ENCODE data around the gene AMMECR1. TPM values are rescaled to one million over a fixed set of nuclear protein-coding genes. Genes with fewer than 3 reads are reported as not detected.
"Not testable (repeated sequence)": the region's sequence is repeated elsewhere in the genome, so short reads cannot be mapped to it uniquely, and the experiment has no call there.

Gene AMMECR1
- 1 to 10 TPM; 6.2 to 8.1 (median 7.6) TPM for polyA plus RNA-seq

- peaks cover 19 to 40% of the 10 kb centered on the region in 2 donors for H3K4me1 Mint-ChIP-seq
- peaks cover 2 to 6% (median 3%) of the 10 kb centered on the region in 3 donors for H3K27me3 Mint-ChIP-seq (ENCODE audit: low read depth in 3 of 3)
These were observed at the start of gene AMMECR1 for GRCh38 chrX:110317820-110318663. Gene AMMECR1 (minus strand): TSS chrX:110318085. CDS start chrX:110318071, 14 bp downstream.

DNA sequence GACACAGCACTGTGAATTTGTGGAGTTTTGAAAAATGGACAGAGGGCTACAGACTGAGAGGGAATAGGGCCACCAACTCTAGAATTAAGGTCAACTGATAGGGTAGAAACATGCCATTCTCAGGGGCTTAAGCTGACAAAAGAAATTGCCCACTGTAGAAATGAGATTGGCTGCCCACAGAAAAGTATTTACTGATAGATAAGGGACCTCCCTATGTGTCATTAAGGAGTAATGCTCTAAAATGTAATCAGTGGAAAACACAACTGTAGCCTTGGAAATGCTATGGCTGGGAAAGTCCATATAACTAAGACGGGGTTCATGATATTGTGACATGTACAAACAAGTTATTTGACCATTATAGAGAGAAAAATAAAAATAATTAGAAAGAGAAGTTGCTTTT is 45.4 kb upstream of the AMMECR1 start:
- Mint-ChIP-seq H3K9me3 (no peaks in the 10 kb centered on the region), H3K36me3 (peaks cover 0 to 6% (median 0%) of the 10 kb centered on the region in 3 donors), H3K27me3 (ENCODE audit: low read depth in 3 of 3) (peaks cover 0 to 2% (median 0%) of the 10 kb centered on the region in 3 donors), H3K27ac (no peak overlapping the region), H3K4me3 (no peak overlapping the region), H3K4me1 (no peaks in the 10 kb centered on the region)
- DNase-seq, result no peak

More at GRCh38 chrX:110317820-110318663, at the start of gene AMMECR1:
- no peaks in the 10 kb centered on the region for H3K36me3 Mint-ChIP-seq
- no peaks in the 10 kb centered on the region for H3K9me3 Mint-ChIP-seq
- peak; percentile 82 to 83 (median 82) for DNase-seq
- H3K27ac Mint-ChIP-seq, result peak within 1 kb of the TSS; percentile 77 to 93 (median 90)
- H3K4me3 Mint-ChIP-seq, result peak within 1 kb of the TSS; percentile 85 to 94 (median 91)

DNA sequence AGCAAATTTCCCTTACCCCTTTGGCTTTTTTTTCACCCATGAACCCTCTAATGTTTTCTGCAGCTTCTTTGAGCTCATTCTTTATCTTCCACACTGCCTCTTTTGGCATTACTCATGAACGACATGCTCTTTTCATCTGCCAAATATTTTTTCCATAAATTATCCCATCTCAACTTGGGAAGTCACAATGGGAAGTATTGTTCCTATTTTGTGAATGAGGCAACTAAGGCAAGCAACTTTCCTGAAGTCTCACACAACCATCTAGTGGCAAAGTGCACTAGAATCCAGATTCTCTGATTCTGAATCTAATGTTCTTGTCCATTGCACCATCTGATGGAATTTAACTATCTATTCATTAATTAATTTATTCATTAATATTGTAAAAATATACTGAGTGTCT is 41.4 kb upstream of the AMMECR1 start:
- no peaks in the 10 kb centered on the region for H3K4me1 Mint-ChIP-seq
- no peak overlapping the region for H3K27ac Mint-ChIP-seq
- no peak overlapping the region for H3K4me3 Mint-ChIP-seq
- no peak for DNase-seq
- H3K36me3 Mint-ChIP-seq, result no peaks in the 10 kb centered on the region
- peaks cover 0 to 6% (median 0%) of the 10 kb centered on the region in 3 donors for H3K27me3 Mint-ChIP-seq (ENCODE audit: low read depth in 3 of 3)
- no peaks in the 10 kb centered on the region for H3K9me3 Mint-ChIP-seq

- Mint-ChIP-seq H3K4me3 (no peak within 1 kb of the TSS), H3K27me3 (ENCODE audit: low read depth in 3 of 3) (peaks cover 0 to 8% (median 0%) of the 10 kb centered on the region in 3 donors), H3K9me3 (no peaks in the 10 kb centered on the region), H3K27ac (no peak within 1 kb of the TSS), H3K4me1 (no peaks in the 10 kb centered on the region), H3K36me3 (no peaks in the 10 kb centered on the region)
- DNase-seq, result no peak
These were observed 40.7 kb upstream of the AMMECR1 start, which contains the start of gene RTL9 for GRCh38 chrX:110358548-110358947. Gene RTL9 (plus strand): TSS chrX:110358848. CDS start chrX:110450618, 91,770 bp downstream.

DNA sequence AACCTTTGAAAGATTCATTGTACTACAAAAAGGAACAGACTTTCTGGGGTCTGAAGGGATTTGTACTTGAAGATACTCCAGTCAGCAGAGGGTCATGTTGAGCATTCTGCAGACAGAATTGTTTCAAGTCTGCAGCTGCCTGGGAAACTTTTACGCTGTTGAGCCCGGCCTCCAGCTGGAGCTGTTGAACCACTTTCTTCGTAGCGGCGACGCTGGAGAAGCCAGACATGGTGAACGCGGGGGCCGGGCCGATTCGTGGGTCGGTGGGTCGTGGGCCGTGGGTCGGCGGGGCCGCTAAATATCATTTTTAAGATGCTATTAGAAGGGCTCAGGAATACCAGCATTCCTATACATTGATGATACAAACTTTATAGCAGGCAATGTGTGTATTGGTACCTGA is 28.8 kb upstream of the AMMECR1 start:
- DNase-seq, result no peak
- Mint-ChIP-seq H3K27ac (no peak overlapping the region), H3K4me1 (no peaks in the 10 kb centered on the region), H3K4me3 (no peak overlapping the region), H3K9me3 (no peaks in the 10 kb centered on the region), H3K36me3 (no peaks in the 10 kb centered on the region), H3K27me3 (ENCODE audit: low read depth in 3 of 3) (peaks cover 0 to 5% (median 2%) of the 10 kb centered on the region in 3 donors)

- H3K27ac Mint-ChIP-seq, result no peak overlapping the region
- H3K36me3 Mint-ChIP-seq, result no peaks in the 10 kb centered on the region
- H3K4me3 Mint-ChIP-seq, result no peak overlapping the region
These were observed 23.5 kb upstream of the AMMECR1 start for GRCh38 chrX:110341189-110342035.

GRCh38 chrX:110338935-110339334 is 21.1 kb upstream of the AMMECR1 start:
- Mint-ChIP-seq H3K27ac (no peak overlapping the region), H3K9me3 (no peaks in the 10 kb centered on the region), H3K4me1 (no peaks in the 10 kb centered on the region), H3K27me3 (ENCODE audit: low read depth in 3 of 3) (peaks cover 0 to 8% (median 0%) of the 10 kb centered on the region in 3 donors), H3K36me3 (no peaks in the 10 kb centered on the region), H3K4me3 (no peak overlapping the region)
- no peak for DNase-seq

More at GRCh38 chrX:110341189-110342035, 23.5 kb upstream of the AMMECR1 start:
- H3K4me1 Mint-ChIP-seq, result no peaks in the 10 kb centered on the region
- peaks cover 0 to 2% (median 0%) of the 10 kb centered on the region in 3 donors for H3K27me3 Mint-ChIP-seq (ENCODE audit: low read depth in 3 of 3)
- no peaks in the 10 kb centered on the region for H3K9me3 Mint-ChIP-seq
- DNase-seq, result no peak

- H3K27ac Mint-ChIP-seq; H3K4me3 Mint-ChIP-seq; H3K36me3 Mint-ChIP-seq; H3K27me3 Mint-ChIP-seq (ENCODE audit: low read depth in 3 of 3); H3K4me1 Mint-ChIP-seq; DNase-seq; H3K9me3 Mint-ChIP-seq: not testable (repeated sequence)
These were observed 15.6 kb upstream of the AMMECR1 start for GRCh38 chrX:110333458-110333857.

DNA sequence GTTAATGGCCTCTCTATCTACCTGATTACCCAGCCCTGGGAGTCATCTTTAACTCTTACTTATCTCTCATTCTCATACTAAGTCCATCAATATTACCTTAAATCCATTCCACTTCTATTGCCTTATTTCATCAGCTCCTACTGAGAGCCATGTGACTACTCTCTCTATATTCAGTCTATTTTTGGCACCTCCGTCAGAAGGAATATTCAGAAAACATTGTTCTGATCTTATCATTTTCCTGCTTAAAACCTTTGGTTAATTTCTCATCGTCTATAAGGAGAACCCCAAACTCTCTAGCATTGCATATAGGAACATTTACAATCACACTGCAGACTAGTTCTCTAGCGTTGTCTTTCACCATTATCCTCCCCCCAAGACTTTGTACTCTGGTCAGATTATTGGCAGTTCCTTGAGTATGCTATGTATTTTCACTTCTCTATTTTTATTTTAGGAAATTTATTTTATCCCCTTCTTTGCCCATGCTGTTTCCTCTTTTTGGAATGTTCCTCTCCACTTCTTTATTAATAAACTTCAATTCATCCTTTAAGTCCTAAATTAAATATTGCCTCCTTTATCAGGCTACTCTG is 13.7 kb upstream of the AMMECR1 start:
- DNase-seq, result no peak
- Mint-ChIP-seq H3K27me3 (ENCODE audit: low read depth in 3 of 3) (peaks cover 0 to 10% (median 0%) of the 10 kb centered on the region in 3 donors), H3K9me3 (no peaks in the 10 kb centered on the region), H3K27ac (no peak overlapping the region), H3K4me3 (no peak overlapping the region), H3K4me1 (no peaks in the 10 kb centered on the region), H3K36me3 (no peaks in the 10 kb centered on the region)

DNA sequence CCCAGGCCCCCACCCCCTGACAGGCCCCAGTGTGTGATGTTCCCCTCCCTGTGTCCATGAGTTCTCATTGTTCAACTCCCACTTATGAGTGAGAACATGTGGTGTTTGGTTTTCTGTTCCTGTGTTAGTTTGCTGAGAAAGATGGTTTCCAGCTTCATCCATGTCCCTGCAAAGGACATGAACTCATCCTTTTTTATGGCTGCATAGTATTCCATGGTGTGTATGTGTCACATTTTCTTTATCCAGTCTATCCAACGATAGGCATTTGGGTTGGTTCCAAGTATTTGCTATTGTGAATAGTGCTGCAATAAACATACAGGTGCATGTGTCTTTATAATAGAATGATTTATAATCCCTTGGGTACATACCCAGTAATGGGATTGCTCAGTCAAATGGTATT is 10.7 kb upstream of the AMMECR1 start:
- H3K4me1 Mint-ChIP-seq; H3K9me3 Mint-ChIP-seq; DNase-seq; H3K27me3 Mint-ChIP-seq (ENCODE audit: low read depth in 3 of 3); H3K36me3 Mint-ChIP-seq; H3K27ac Mint-ChIP-seq; H3K4me3 Mint-ChIP-seq: not testable (repeated sequence)

GRCh38 chrX:110327336-110327735 is 9.5 kb upstream of the AMMECR1 start:
- Mint-ChIP-seq H3K36me3 (no peaks in the 10 kb centered on the region), H3K9me3 (no peaks in the 10 kb centered on the region), H3K27ac (no peak overlapping the region), H3K4me1 (no peaks in the 10 kb centered on the region), H3K4me3 (no peak overlapping the region), H3K27me3 (ENCODE audit: low read depth in 3 of 3) (peaks cover 2 to 5% (median 5%) of the 10 kb centered on the region in 3 donors)
- no peak for DNase-seq

DNA sequence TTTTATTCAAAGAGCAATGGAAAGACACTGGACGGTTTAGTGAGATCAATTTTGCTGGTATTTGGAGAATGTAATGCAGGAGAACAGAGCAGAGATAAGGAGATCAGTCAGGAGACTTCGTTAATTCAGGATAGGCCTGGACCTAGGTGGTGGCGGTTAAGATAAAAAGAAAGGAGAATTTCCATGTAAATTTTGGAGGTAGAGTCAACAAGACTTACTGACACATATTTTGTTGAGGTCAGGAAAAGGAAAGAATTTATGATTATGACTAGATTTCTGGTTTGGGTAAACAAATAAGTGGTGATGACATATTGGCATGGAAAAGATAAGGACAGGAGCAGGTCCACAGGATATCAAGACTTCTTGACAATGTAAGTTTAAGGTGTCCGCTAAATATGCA is 8.8 kb upstream of the AMMECR1 start:
- peaks cover 3 to 5% (median 5%) of the 10 kb centered on the region in 3 donors for H3K27me3 Mint-ChIP-seq (ENCODE audit: low read depth in 3 of 3)
- no peak overlapping the region for H3K27ac Mint-ChIP-seq
- H3K36me3 Mint-ChIP-seq, result no peaks in the 10 kb centered on the region
- H3K4me1 Mint-ChIP-seq, result no peaks in the 10 kb centered on the region
- no peaks in the 10 kb centered on the region for H3K9me3 Mint-ChIP-seq
- no peak for DNase-seq
- no peak overlapping the region for H3K4me3 Mint-ChIP-seq

DNA sequence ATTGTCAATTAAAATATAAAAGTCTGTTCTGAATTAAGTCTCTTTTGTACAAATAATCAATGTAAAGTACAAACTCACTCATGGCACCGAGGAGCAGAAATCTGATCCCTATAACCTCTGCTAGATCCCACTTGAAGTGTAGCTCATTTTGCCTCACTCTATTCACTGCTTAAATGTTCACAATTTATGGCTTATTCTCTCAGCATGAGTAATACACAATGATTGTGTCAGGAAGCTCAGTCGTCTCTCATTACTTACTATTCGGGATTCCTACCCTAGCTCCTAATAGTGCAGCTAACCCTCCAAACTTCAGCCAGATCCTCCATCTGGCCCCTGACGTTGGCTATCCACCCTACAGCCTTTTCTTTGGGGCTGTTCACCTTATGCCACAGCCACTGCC is 4.7 kb upstream of the AMMECR1 start:
- Mint-ChIP-seq H3K4me3 (no peak overlapping the region), H3K4me1 (peaks cover 0 to 6% of the 10 kb centered on the region in 2 donors), H3K9me3 (no peaks in the 10 kb centered on the region), H3K36me3 (no peaks in the 10 kb centered on the region), H3K27me3 (ENCODE audit: low read depth in 3 of 3) (peaks cover 3 to 8% (median 7%) of the 10 kb centered on the region in 3 donors), H3K27ac (no peak overlapping the region)
- DNase-seq, result no peak

Measured in immature natural killer cell (primary cell).